Natural killer cell (primary cell): ENCODE data around the gene JPH2. TPM values are rescaled to one million over a fixed set of nuclear protein-coding genes. Genes with fewer than 3 reads are reported as not detected.

Source experiments
- ATAC-seq, 3 donors: fragments of 150-1000 bp in 2 of 3; fragments of 200-7000 bp in 1 of 3; cut with Tn5 transposase; 1 replicate in 1 of 3; 2 replicates in 2 of 3; pipeline ENCODE4 v1.10.0; 2021; ENCODE audit warnings: mild to moderate bottlenecking in 2 of 3, moderate library complexity in 2 of 3
- DNase-seq, 2 donors: peaks; one replicate each; pipeline versions ENCODE4 v3.0.0 to v3.0.0-alpha.2; 2013 to 2021; ENCODE audit warnings: mixed read lengths in 1 of 2
- H3K27ac ChIP-seq: one replicate; pipeline ENCODE4 v1.5.1; 2013; ENCODE audit warnings: mild to moderate bottlenecking, low read length
- H3K27me3 ChIP-seq: one replicate; pipeline ENCODE4 v1.6.1; 2013; ENCODE audit warnings: low read length; ENCODE audit not compliant: control insufficient read depth, insufficient read depth
- H3K36me3 ChIP-seq: one replicate; pipeline ENCODE4 v1.6.1; 2013; ENCODE audit warnings: low read length; ENCODE audit not compliant: control insufficient read depth, insufficient read depth
- H3K4me1 ChIP-seq: one replicate; pipeline ENCODE4 v1.6.1; 2013; ENCODE audit warnings: low read length; ENCODE audit not compliant: control insufficient read depth, insufficient read depth
- H3K4me3 ChIP-seq: one replicate; pipeline ENCODE4 v1.5.1; 2013; ENCODE audit warnings: low read length
- H3K9me3 ChIP-seq: one replicate; pipeline ENCODE4 v1.6.1; 2013; ENCODE audit warnings: low read length; ENCODE audit not compliant: control insufficient read depth, insufficient read depth
- H3K27ac Mint-ChIP-seq, 2 donors: one replicate each; pipeline ENCODE4 v1.8.0; 2022; ENCODE audit warnings: mild to moderate bottlenecking in 2 of 2, mixed read lengths in 2 of 2, moderate library complexity in 1 of 2
- H3K27me3 Mint-ChIP-seq, 2 donors: one replicate each; pipeline ENCODE4 v1.8.0; 2022; ENCODE audit warnings: low read depth in 2 of 2, mixed read lengths in 2 of 2
- H3K36me3 Mint-ChIP-seq: one replicate; pipeline ENCODE4 v1.8.0; 2022; ENCODE audit warnings: mixed read lengths
- H3K4me1 Mint-ChIP-seq, 2 donors: one replicate each; pipeline ENCODE4 v1.8.0; 2022; ENCODE audit warnings: mixed read lengths in 2 of 2
- H3K4me3 Mint-ChIP-seq: one replicate; pipeline ENCODE4 v1.8.0; 2022; ENCODE audit warnings: mild to moderate bottlenecking, moderate library complexity, mixed read lengths
- H3K9me3 Mint-ChIP-seq, 2 donors: one replicate each; pipeline ENCODE4 v1.8.0; 2022; ENCODE audit warnings: mixed read lengths in 2 of 2
- CTCF ChIP-seq: fragments of 200-600 bp; IDR thresholded peaks from one replicate; pipeline ENCODE4 v1.8.0; 2022; ENCODE audit warnings: antibody characterized with exemption
- WGBS: methylation state at CpG from one replicate; pipeline ENCODE4 v1.1.7; 2013; ENCODE audit warnings: missing lambda C conversion rate; ENCODE audit not compliant: insufficient coverage; 5-methylcytosine and 5-hydroxymethylcytosine counted together
- intact Hi-C: fragments of 100-400 bp; cut with micrococcal nuclease; formaldehyde crosslinking; loops from one replicate; pipeline ENCODE4 v1.14.2; 2022
- total RNA-seq, 4 donors: library from RNA; stranded (reverse); fragments of 120-200 nt in 1 of 4; gene quantifications; one replicate each; pipeline versions ENCODE4 v1.2.3 to v1.2.4, GENCODE V29; 2013 to 2022

The JPH2 gene
- total RNA-seq, 3 donors from 2014 or later (not counting 1 experiment from before 2014, with no cell fraction given) = not detected

- Mint-ChIP-seq H3K36me3 (no peaks in the 10 kb centered on the region), H3K27ac (no peak overlapping the region), H3K4me1 (no peaks in the 10 kb centered on the region), H3K4me3 (no peak overlapping the region), H3K27me3 (peaks cover 63 to 91% of the 10 kb centered on the region in 2 donors), H3K9me3 (no peaks in the 10 kb centered on the region)
- Histone ChIP-seq H3K9me3 (no peaks in the 10 kb centered on the region), H3K27ac (no peak overlapping the region), H3K4me1 (no peaks in the 10 kb centered on the region), H3K4me3 (no peak overlapping the region), H3K36me3 (no peaks in the 10 kb centered on the region), H3K27me3 (peaks cover 3% of the 10 kb centered on the region)
- intact Hi-C loops = no loop called here
- no peak for DNase-seq
- no peak for ATAC-seq
- no peak for TF ChIP-seq CTCF
- WGBS = 74% methylated on average over 7 of the region's 7 CpGs
These were observed 82.0 kb downstream of the JPH2 start for GRCh38 chr20:44104798-44105517.

GRCh38 chr20:44102582-44102981 lies 84.4 kb downstream of the JPH2 start:
- H3K4me1 ChIP-seq = no peaks in the 10 kb centered on the region
- Mint-ChIP-seq H3K4me1 (no peaks in the 10 kb centered on the region), H3K36me3 (no peaks in the 10 kb centered on the region), H3K4me3 (no peak overlapping the region), H3K27ac (no peak overlapping the region), H3K9me3 (no peaks in the 10 kb centered on the region), H3K27me3 (peaks cover 69 to 78% of the 10 kb centered on the region in 2 donors)
- no peak overlapping the region for H3K27ac ChIP-seq
- intact Hi-C loops = no loop called here
- TF ChIP-seq CTCF = no peak
- H3K4me3 ChIP-seq = no peak overlapping the region
- no peaks in the 10 kb centered on the region for H3K36me3 ChIP-seq
- no peak for DNase-seq
- no peaks in the 10 kb centered on the region for H3K9me3 ChIP-seq
- ATAC-seq = no peak
- H3K27me3 ChIP-seq = peaks cover 3% of the 10 kb centered on the region
- WGBS = no CpG with 5 or more reads among the region's 1 CpG

GRCh38 chr20:44099832-44100231 lies 87.2 kb downstream of the JPH2 start:
- ATAC-seq = no peak
- Histone ChIP-seq H3K27ac (no peak overlapping the region), H3K36me3 (no peaks in the 10 kb centered on the region), H3K4me1 (no peaks in the 10 kb centered on the region), H3K27me3 (peaks cover 3% of the 10 kb centered on the region), H3K9me3 (no peaks in the 10 kb centered on the region), H3K4me3 (no peak overlapping the region)
- WGBS = 85% methylated on average over 5 of the region's 7 CpGs
- Mint-ChIP-seq H3K9me3 (no peaks in the 10 kb centered on the region), H3K27ac (no peak overlapping the region), H3K27me3 (peaks cover 53 to 55% of the 10 kb centered on the region in 2 donors), H3K36me3 (no peaks in the 10 kb centered on the region), H3K4me1 (no peaks in the 10 kb centered on the region), H3K4me3 (no peak overlapping the region)
- no peak for DNase-seq
- intact Hi-C loops = loop anchor here (10.0 kb wide), 1 partner anchor 645 kb away; the partner anchor contains the start of gene SRSF6
- TF ChIP-seq CTCF = no peak

GRCh38 chr20:44098657-44099056 lies 88.3 kb downstream of the JPH2 start:
- no peak overlapping the region for H3K27ac Mint-ChIP-seq
- H3K27me3 Mint-ChIP-seq = peaks cover 48 to 50% of the 10 kb centered on the region in 2 donors
- WGBS = 100% methylated on average over 5 of the region's 5 CpGs
- H3K4me1 ChIP-seq = no peaks in the 10 kb centered on the region
- no peaks in the 10 kb centered on the region for H3K36me3 ChIP-seq
- no peaks in the 10 kb centered on the region for H3K36me3 Mint-ChIP-seq
- no peak for TF ChIP-seq CTCF
- H3K27ac ChIP-seq = no peak overlapping the region
- no peak overlapping the region for H3K4me3 ChIP-seq
- no peaks in the 10 kb centered on the region for H3K9me3 Mint-ChIP-seq
- H3K27me3 ChIP-seq = no peaks in the 10 kb centered on the region
- H3K4me1 Mint-ChIP-seq = no peaks in the 10 kb centered on the region
- DNase-seq (no peak), ATAC-seq (no peak)
- no peak overlapping the region for H3K4me3 Mint-ChIP-seq
- no peaks in the 10 kb centered on the region for H3K9me3 ChIP-seq
- intact Hi-C loops = loop anchor here (10.0 kb wide), 1 partner anchor 644 kb away; the partner anchor contains the start of gene SRSF6
